Measurements from ENCODE around the gene PALD1. TPM values are rescaled to one million over a fixed set of nuclear protein-coding genes. Genes with fewer than 3 reads are reported as not detected.

PALD1 gene
- total and polyA plus RNA-seq, 2 of the 13 experiments (the other 11 are each of a cell fraction or from before 2014, with no cell fraction given): 0.07 to 0.09 TPM

- no peaks in the 10 kb centered on the region for H3K79me2 ChIP-seq (ENCODE audit: insufficient read depth, low read length)
- ChIA-PET POLR2A (no interaction called here), CTCF (ENCODE audit: low intra/inter-chr PET ratio, low total read pairs) (no interaction called here)
- TF ChIP-seq MXD1 (CRISPR knock-in tag; IDR thresholded peaks at IDR 0.05): no peak
- no peaks in the 10 kb centered on the region for H4K20me1 ChIP-seq (ENCODE audit: insufficient read depth, low read length)
- DNase-seq (ENCODE audit: low spot score): no peak
- ATAC-seq: no peak
- no peak overlapping the region for H2AFZ ChIP-seq (ENCODE audit: low read length)
- H3K9ac ChIP-seq (ENCODE audit: insufficient read depth, low read depth, low read length): no peak overlapping the region
- H3K4me2 ChIP-seq (ENCODE audit: low read depth, low read length): no peak overlapping the region
- in situ Hi-C loops (cut with HindIII; ENCODE audit: extremely low pct_ligation_motif_present, low pct_unique_long_range_greater_than_20kb) (no loop called here), intact Hi-C loops (cut with micrococcal nuclease; ENCODE audit: unreplicated experiment) (no loop called here)
- H3K9me3 ChIP-seq (ENCODE audit: low read length): no peaks in the 10 kb centered on the region
- H3K4me3 ChIP-seq (replicated peaks in 1 of 3; ENCODE audit: insufficient read depth in 1 of 3, low read depth in 2 of 3, low read length in 3 of 3): no peak overlapping the region
- BruUV-seq (replicated peaks): no TSS peak
- H3K27ac ChIP-seq (ENCODE audit: extremely low read length, insufficient read depth, low read length): no peak overlapping the region
- no peak for FAIRE-seq
- H3K36me3 ChIP-seq (replicated peaks in 1 of 2; ENCODE audit: control insufficient read depth in 1 of 2, insufficient read depth in 2 of 2, low read length in 2 of 2): no peaks in the 10 kb centered on the region
- 66% methylated on average over 6 of the region's 7 CpGs for WGBS (ENCODE audit: low lambda C conversion rate)
- peaks cover 6 to 26% of the 10 kb centered on the region in 2 experiments; a peak in 4 of 5 replicates for H3K27me3 ChIP-seq (ENCODE audit: control insufficient read depth in 1 of 2, insufficient read depth in 2 of 2, low read length in 2 of 2)
- H3K4me1 ChIP-seq (ENCODE audit: insufficient read depth, low read length): peaks cover 9% of the 10 kb centered on the region
These were observed 31.2 kb downstream of the PALD1 start for GRCh38 chr10:70509757-70510147.

GRCh38 chr10:70510453-70510852, 31.9 kb downstream of the PALD1 start:
- FAIRE-seq: no peak
- Histone ChIP-seq H3K9me3 (ENCODE audit: low read length) (no peaks in the 10 kb centered on the region), H3K27me3 (ENCODE audit: control insufficient read depth in 1 of 2, insufficient read depth in 2 of 2, low read length in 2 of 2) (peaks cover 6 to 31% of the 10 kb centered on the region in 2 experiments; a peak in 4 of 5 replicates)
- TF ChIP-seq NFKBIZ (CRISPR knock-in tag; IDR thresholded peaks at IDR 0.05): no peak
- TF ChIP-seq REPIN1 (CRISPR knock-in tag; IDR thresholded peaks at IDR 0.05; ENCODE audit: borderline replicate concordance, low read depth): no peak
- no peak for TF ChIP-seq MEF2D (CRISPR knock-in tag; IDR thresholded peaks at IDR 0.05)
- TF ChIP-seq YY1 (IDR thresholded peaks at IDR 0.05; ENCODE audit: insufficient read depth, insufficient replicate concordance, low read depth, low read length): no peak
- TF ChIP-seq TFAP4 (IDR thresholded peaks at IDR 0.05; ENCODE audit: borderline replicate concordance, low read depth): no peak
- TF ChIP-seq ZNF7 (CRISPR knock-in tag; IDR thresholded peaks at IDR 0.05): no peak
- no peak for TF ChIP-seq TCF12 (IDR thresholded peaks at IDR 0.05)
- TF ChIP-seq TCF12 (CRISPR knock-in tag; IDR thresholded peaks at IDR 0.05): no peak
- TF ChIP-seq ZFAT (CRISPR knock-in tag; conservative IDR thresholded peaks at IDR 0.05): no peak
- no peak for TF ChIP-seq THRA (CRISPR knock-in tag; IDR thresholded peaks at IDR 0.05; ENCODE audit: borderline replicate concordance)
- no peak for TF ChIP-seq NR2F1 (CRISPR knock-in tag; IDR thresholded peaks at IDR 0.05)
- no peak for TF ChIP-seq ZNF468 (CRISPR knock-in tag; IDR thresholded peaks at IDR 0.05)
- TF ChIP-seq MAFK (conservative IDR thresholded peaks at IDR 0.05 in 1 of 2, IDR thresholded peaks at IDR 0.05 in 1 of 2; ENCODE audit: low read length in 2 of 2): no peak
- TF ChIP-seq ZNF891 (CRISPR knock-in tag; IDR thresholded peaks at IDR 0.05): no peak
- no peak for TF ChIP-seq JDP2 (CRISPR knock-in tag; IDR thresholded peaks at IDR 0.05; ENCODE audit: borderline replicate concordance)
- no peak for TF ChIP-seq DNMT3B (CRISPR knock-in tag; conservative IDR thresholded peaks at IDR 0.05)
- TF ChIP-seq BRCA1 (CRISPR knock-in tag; IDR thresholded peaks at IDR 0.05): no peak
- TF ChIP-seq SSRP1 (CRISPR knock-in tag; IDR thresholded peaks at IDR 0.05): no peak

More at GRCh38 chr10:70510453-70510852, 31.9 kb downstream of the PALD1 start:
- BruUV-seq (replicated peaks): no TSS peak
- WGBS (ENCODE audit: low lambda C conversion rate): 30% methylated on average over 4 of the region's 4 CpGs
- ATAC-seq: no peak
- H4K20me1 ChIP-seq (ENCODE audit: insufficient read depth, low read length): no peaks in the 10 kb centered on the region
- DNase-seq (ENCODE audit: low spot score): no peak
- in situ Hi-C loops (cut with HindIII; ENCODE audit: extremely low pct_ligation_motif_present, low pct_unique_long_range_greater_than_20kb) (no loop called here), intact Hi-C loops (cut with micrococcal nuclease; ENCODE audit: unreplicated experiment) (no loop called here)
- H3K4me2 ChIP-seq (ENCODE audit: low read depth, low read length): no peak overlapping the region
- H3K4me1 ChIP-seq (ENCODE audit: insufficient read depth, low read length): peaks cover 9% of the 10 kb centered on the region
- H3K27ac ChIP-seq (ENCODE audit: extremely low read length, insufficient read depth, low read length): no peak overlapping the region
- ChIA-PET POLR2A (no interaction called here), CTCF (ENCODE audit: low intra/inter-chr PET ratio, low total read pairs) (no interaction called here)
- no peaks in the 10 kb centered on the region for H3K36me3 ChIP-seq (replicated peaks in 1 of 2; ENCODE audit: control insufficient read depth in 1 of 2, insufficient read depth in 2 of 2, low read length in 2 of 2)
- no peaks in the 10 kb centered on the region for H3K79me2 ChIP-seq (ENCODE audit: insufficient read depth, low read length)
- H2AFZ ChIP-seq (ENCODE audit: low read length): no peak overlapping the region
- H3K9ac ChIP-seq (ENCODE audit: insufficient read depth, low read depth, low read length): no peak overlapping the region
- no peak overlapping the region for H3K4me3 ChIP-seq (replicated peaks in 1 of 3; ENCODE audit: insufficient read depth in 1 of 3, low read depth in 2 of 3, low read length in 3 of 3)

All from HepG2 (cell line).